ENCODE data around the gene CORO2B. TPM values are rescaled to one million over a fixed set of nuclear protein-coding genes. Genes with fewer than 3 reads are reported as not detected.

The CORO2B gene
- total RNA-seq, 1 donor from 2014 or later, result 3.6 TPM

DNA sequence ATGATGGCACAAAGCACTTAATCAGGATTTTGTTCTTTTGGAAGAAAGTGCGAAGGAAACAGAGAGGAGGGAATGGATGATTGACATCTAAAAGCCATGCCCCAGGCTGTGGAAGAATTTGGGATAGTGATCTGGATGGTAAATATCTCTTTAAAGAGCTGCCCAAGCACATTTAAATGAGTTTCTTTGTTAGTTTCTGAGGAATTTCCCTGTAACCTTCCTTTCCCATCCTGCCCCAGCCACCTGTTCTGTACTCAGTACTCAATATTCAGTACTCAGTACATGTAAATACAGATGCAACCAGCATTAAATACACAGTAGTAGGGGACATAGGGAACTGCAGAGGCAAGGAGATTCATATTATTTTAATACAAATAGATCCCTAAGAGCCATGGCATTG, 7.8 kb upstream of the CORO2B start:
- DNase-seq (no peak), ATAC-seq (no peak)
- H3K27me3 ChIP-seq, result peaks cover 13% of the 10 kb centered on the region
- H3K4me3 ChIP-seq, result no peak overlapping the region
- no peaks in the 10 kb centered on the region for H3K9me3 ChIP-seq
- intact Hi-C loops (cut with DNase I), result no loop called here
- no peaks in the 10 kb centered on the region for H3K36me3 ChIP-seq
- H3K27ac ChIP-seq, result no peak overlapping the region
- no peak for TF ChIP-seq CTCF (IDR thresholded peaks at IDR 0.05)
- no peaks in the 10 kb centered on the region for H3K4me1 ChIP-seq

- no peak overlapping the region for H3K4me3 ChIP-seq
- peak; percentile 1 for DNase-seq
- no peak overlapping the region for H3K27ac ChIP-seq
- no peak for ATAC-seq
- H3K27me3 ChIP-seq, result peaks cover 13% of the 10 kb centered on the region
- no peaks in the 10 kb centered on the region for H3K9me3 ChIP-seq
- no peaks in the 10 kb centered on the region for H3K36me3 ChIP-seq
- intact Hi-C loops (cut with DNase I), result no loop called here
- TF ChIP-seq CTCF (IDR thresholded peaks at IDR 0.05), result no peak
- H3K4me1 ChIP-seq, result no peaks in the 10 kb centered on the region
Observed at GRCh38 chr15:68571582-68571981, 7.2 kb upstream of the CORO2B start.

- no peak for TF ChIP-seq CTCF (IDR thresholded peaks at IDR 0.05)
- peaks cover 13% of the 10 kb centered on the region for H3K27me3 ChIP-seq
- H3K36me3 ChIP-seq, result no peaks in the 10 kb centered on the region
- no peaks in the 10 kb centered on the region for H3K9me3 ChIP-seq
- H3K4me3 ChIP-seq, result no peak overlapping the region
- DNase-seq, result no peak
- intact Hi-C loops (cut with DNase I), result no loop called here
- ATAC-seq, result no peak
- H3K4me1 ChIP-seq, result peaks cover 2% of the 10 kb centered on the region
- no peak overlapping the region for H3K27ac ChIP-seq
Observed at GRCh38 chr15:68572309-68572708, 6.5 kb upstream of the CORO2B start.

- ATAC-seq (no peak), DNase-seq (peak; percentile 43)
- intact Hi-C loops (cut with DNase I), result no loop called here
Observed at GRCh38 chr15:68572921-68573320, 5.9 kb upstream of the CORO2B start.

DNA sequence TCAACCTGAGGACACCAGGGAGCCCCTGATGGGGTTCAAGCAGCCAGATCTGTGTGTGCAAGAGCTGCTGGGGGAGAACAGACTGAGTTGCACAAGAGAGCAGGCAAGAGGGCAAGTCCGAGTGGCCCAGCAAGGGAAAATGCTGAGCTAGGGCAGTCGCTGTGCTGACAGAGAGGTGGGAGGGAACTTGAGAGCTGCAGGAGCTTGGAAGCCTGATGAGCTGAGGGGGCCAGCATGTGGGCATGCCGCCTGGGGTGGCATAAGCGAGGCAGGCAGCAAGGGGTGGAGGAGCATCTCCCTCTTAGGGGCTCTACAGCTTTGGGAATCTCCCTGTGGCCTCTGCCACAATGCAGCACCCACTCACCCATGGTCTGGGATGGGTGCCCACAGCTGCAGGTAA, 4.7 kb upstream of the CORO2B start:
- ATAC-seq (no peak), DNase-seq (no peak)
- Histone ChIP-seq H3K9me3 (no peaks in the 10 kb centered on the region), H3K36me3 (no peaks in the 10 kb centered on the region), H3K4me3 (no peak overlapping the region), H3K27ac (no peak overlapping the region), H3K27me3 (peaks cover 13% of the 10 kb centered on the region), H3K4me1 (peaks cover 10% of the 10 kb centered on the region)
- no peak for TF ChIP-seq CTCF (IDR thresholded peaks at IDR 0.05)
- intact Hi-C loops (cut with DNase I), result no loop called here

More at GRCh38 chr15:68572921-68573320, 5.9 kb upstream of the CORO2B start:
- Histone ChIP-seq H3K4me3 (no peak overlapping the region), H3K36me3 (no peaks in the 10 kb centered on the region), H3K9me3 (no peaks in the 10 kb centered on the region), H3K27ac (no peak overlapping the region), H3K27me3 (peaks cover 13% of the 10 kb centered on the region), H3K4me1 (peaks cover 8% of the 10 kb centered on the region)
- no peak for TF ChIP-seq CTCF (IDR thresholded peaks at IDR 0.05)

- no peaks in the 10 kb centered on the region for H3K9me3 ChIP-seq
- H3K4me1 ChIP-seq, result peaks cover 10% of the 10 kb centered on the region
- no peak for ATAC-seq
- no peak overlapping the region for H3K27ac ChIP-seq
- no peak overlapping the region for H3K4me3 ChIP-seq
- no peak for DNase-seq
- intact Hi-C loops (cut with DNase I), result no loop called here
- no peaks in the 10 kb centered on the region for H3K36me3 ChIP-seq
- no peak for TF ChIP-seq CTCF (IDR thresholded peaks at IDR 0.05)
- peaks cover 8% of the 10 kb centered on the region for H3K27me3 ChIP-seq
Observed at GRCh38 chr15:68574629-68575028, 4.2 kb upstream of the CORO2B start.
